Ascending aorta (tissue), 2 donors: ENCODE data around the gene GPSM1. TPM values are rescaled to one million over a fixed set of nuclear protein-coding genes. Genes with fewer than 3 reads are reported as not detected.

Experiments used
- DNase-seq, 2 donors: peaks; one replicate each; pipeline ENCODE4 v3.0.0-alpha.2; 2019; ENCODE audit warnings: low spot score in 2 of 2
- H3K27ac ChIP-seq, 2 donors: fragments of 200-600 bp; sonication (generic); one replicate each; pipeline ENCODE4 v1.5.1; 2016 to 2017; ENCODE audit warnings: mild to moderate bottlenecking in 1 of 2
- H3K27me3 ChIP-seq: fragments of 200-600 bp; sonication (generic); one replicate; pipeline ENCODE4 v1.5.1; 2017
- H3K36me3 ChIP-seq, 2 donors: fragments of 200-600 bp; sonication (generic); one replicate each; pipeline ENCODE4 v1.5.1; 2016
- H3K4me1 ChIP-seq, 2 donors: fragments of 200-600 bp; sonication (generic); one replicate each; pipeline ENCODE4 v1.5.1; 2016 to 2017; ENCODE audit warnings: mild to moderate bottlenecking in 1 of 2
- H3K4me3 ChIP-seq, 2 donors: fragments of 200-600 bp; sonication (generic); one replicate each; pipeline ENCODE4 v1.5.1; 2016 to 2017; ENCODE audit warnings: mild to moderate bottlenecking in 1 of 2
- H3K9me3 ChIP-seq, 2 donors: fragments of 200-600 bp; sonication (generic); one replicate each; pipeline ENCODE4 v1.5.1; 2016
- CTCF ChIP-seq, 3 experiments: fragments of 200-600 bp in 2 of 3; fragments of 450-650 bp in 1 of 3; sonication (generic) in 2 of 3; IDR thresholded peaks; one replicate each; pipeline ENCODE4 v1.5.1; 2016 to 2019; ENCODE audit warnings: antibody characterized with exemption in 3 of 3, mild to moderate bottlenecking in 1 of 3, moderate library complexity in 1 of 3
- intact Hi-C: fragments of 100-400 bp; cut with DNase I; formaldehyde crosslinking; loops from one replicate; pipeline ENCODE4 v1.15.1; 2023
- total RNA-seq: library from RNA; depleted of rRNA; stranded (reverse); fragments of >200 nt; gene quantifications from one replicate; pipeline ENCODE4 v1.1.0, GENCODE V29; 2016

The GPSM1 gene
- total RNA-seq, 1 donor from 2014 or later: 85.1 TPM

- Histone ChIP-seq H3K4me1 (no peaks in the 10 kb centered on the region), H3K9me3 (no peaks in the 10 kb centered on the region), H3K4me3 (no peak overlapping the region), H3K36me3 (no peaks in the 10 kb centered on the region), H3K27ac (no peak overlapping the region), H3K27me3 (no peaks in the 10 kb centered on the region)
- TF ChIP-seq CTCF (IDR thresholded peaks at IDR 0.05): no peak
- no peak for DNase-seq
- intact Hi-C loops: no loop called here
Observed at GRCh38 chr9:136300016-136300545, 27.3 kb upstream of the GPSM1 start.

- no peaks in the 10 kb centered on the region for H3K27me3 ChIP-seq
- no peaks in the 10 kb centered on the region for H3K36me3 ChIP-seq
- no peak overlapping the region for H3K27ac ChIP-seq
- no peaks in the 10 kb centered on the region for H3K9me3 ChIP-seq
- intact Hi-C loops: no loop called here
- no peak for TF ChIP-seq CTCF (IDR thresholded peaks at IDR 0.05)
- no peaks in the 10 kb centered on the region for H3K4me1 ChIP-seq
- no peak for DNase-seq
- no peak overlapping the region for H3K4me3 ChIP-seq
Observed at GRCh38 chr9:136300866-136301265, 26.5 kb upstream of the GPSM1 start.

GRCh38 chr9:136302527-136302926 lies 24.8 kb upstream of the GPSM1 start:
- Histone ChIP-seq H3K4me1 (no peaks in the 10 kb centered on the region), H3K9me3 (no peaks in the 10 kb centered on the region), H3K36me3 (no peaks in the 10 kb centered on the region), H3K27ac (no peak overlapping the region), H3K4me3 (no peak overlapping the region), H3K27me3 (no peaks in the 10 kb centered on the region)
- DNase-seq: no peak
- intact Hi-C loops: no loop called here
- no peak for TF ChIP-seq CTCF (IDR thresholded peaks at IDR 0.05)

- H3K27me3 ChIP-seq: no peaks in the 10 kb centered on the region
- no peaks in the 10 kb centered on the region for H3K9me3 ChIP-seq
- no peak for TF ChIP-seq CTCF (IDR thresholded peaks at IDR 0.05)
- no peaks in the 10 kb centered on the region for H3K36me3 ChIP-seq
- intact Hi-C loops: no loop called here
- H3K27ac ChIP-seq: no peak overlapping the region
- DNase-seq: no peak
- no peaks in the 10 kb centered on the region for H3K4me1 ChIP-seq
- H3K4me3 ChIP-seq: no peak overlapping the region
Observed at GRCh38 chr9:136303066-136303824, 24.1 kb upstream of the GPSM1 start.

GRCh38 chr9:136303825-136304416 lies 23.4 kb upstream of the GPSM1 start, which contains the start of gene CCDC187:
TSS of gene CCDC187 (minus strand) at chr9:136304094. CDS start at chr9:136303830, 264 bp downstream.
- no peaks in the 10 kb centered on the region for H3K9me3 ChIP-seq
- H3K27ac ChIP-seq: no peak within 1 kb of the TSS
- H3K36me3 ChIP-seq: no peaks in the 10 kb centered on the region
- no peak for TF ChIP-seq CTCF (IDR thresholded peaks at IDR 0.05)
- intact Hi-C loops: no loop called here
- H3K4me1 ChIP-seq: no peaks in the 10 kb centered on the region
- DNase-seq: no peak
- no peaks in the 10 kb centered on the region for H3K27me3 ChIP-seq
- H3K4me3 ChIP-seq: no peak within 1 kb of the TSS
